Measurements from ENCODE around the gene SYNE1. TPM values are rescaled to one million over a fixed set of nuclear protein-coding genes. Genes with fewer than 3 reads are reported as not detected.

SYNE1 gene
- total and polyA plus RNA-seq, 4 donors = 10.2 to 105 (median 24.5) TPM

GRCh38 chr6:152484806-152485205, 152.4 kb downstream of the SYNE1 start:
- Histone ChIP-seq H3K4me1 (ENCODE audit: control insufficient read depth in 4 of 4, insufficient read depth in 4 of 4, low read length in 3 of 4) (no peaks in the 10 kb centered on the region), H3K36me3 (ENCODE audit: control insufficient read depth in 4 of 4, insufficient read depth in 3 of 4, low read depth in 1 of 4, low read length in 3 of 4) (no peaks in the 10 kb centered on the region), H3K9ac (ENCODE audit: low read depth in 1 of 2, low read length in 2 of 2) (no peak overlapping the region), H3K9me3 (ENCODE audit: control insufficient read depth in 4 of 4, low read length in 3 of 4) (no peaks in the 10 kb centered on the region), H3K27me3 (ENCODE audit: control insufficient read depth in 4 of 4, insufficient read depth in 4 of 4, low read length in 3 of 4) (no peaks in the 10 kb centered on the region), H3K27ac (ENCODE audit: low read depth in 1 of 2, low read length in 2 of 2) (no peak overlapping the region), H3K4me3 (ENCODE audit: low read depth in 1 of 3, low read length in 3 of 3) (no peak overlapping the region)
- no peak for DNase-seq (ENCODE audit: low spot score)
- WGBS = 83% methylated on average over 2 of the region's 2 CpGs
- no peak for TF ChIP-seq MAX (IDR thresholded peaks at IDR 0.05)
- no peak for TF ChIP-seq FOXA2 (IDR thresholded peaks at IDR 0.05)
- no peak for TF ChIP-seq RAD21 (IDR thresholded peaks at IDR 0.05)

GRCh38 chr6:152482289-152482688, 154.9 kb downstream of the SYNE1 start:
- Histone ChIP-seq H3K9me3 (ENCODE audit: control insufficient read depth in 4 of 4, low read length in 3 of 4) (no peaks in the 10 kb centered on the region), H3K9ac (ENCODE audit: low read depth in 1 of 2, low read length in 2 of 2) (no peak overlapping the region), H3K4me1 (ENCODE audit: control insufficient read depth in 4 of 4, insufficient read depth in 4 of 4, low read length in 3 of 4) (no peaks in the 10 kb centered on the region), H3K27ac (ENCODE audit: low read depth in 1 of 2, low read length in 2 of 2) (no peak overlapping the region), H3K36me3 (ENCODE audit: control insufficient read depth in 4 of 4, insufficient read depth in 3 of 4, low read depth in 1 of 4, low read length in 3 of 4) (no peaks in the 10 kb centered on the region), H3K4me3 (ENCODE audit: low read depth in 1 of 3, low read length in 3 of 3) (no peak overlapping the region), H3K27me3 (ENCODE audit: control insufficient read depth in 4 of 4, insufficient read depth in 4 of 4, low read length in 3 of 4) (no peaks in the 10 kb centered on the region)
- no peak for DNase-seq (ENCODE audit: low spot score)
- WGBS = 94% methylated on average over 1 of the region's 1 CpG
- no peak for TF ChIP-seq FOXA1 (IDR thresholded peaks at IDR 0.05)
- TF ChIP-seq NR2F2 (IDR thresholded peaks at IDR 0.05) = no peak
- no peak for TF ChIP-seq TAF1 (conservative IDR thresholded peaks at IDR 0.05)
- TF ChIP-seq JUND (IDR thresholded peaks at IDR 0.05) = no peak
- TF ChIP-seq RXRA (IDR thresholded peaks at IDR 0.05) = no peak
- TF ChIP-seq FOXA2 (IDR thresholded peaks at IDR 0.05) = no peak
- no peak for TF ChIP-seq REST (IDR thresholded peaks at IDR 0.05)
- no peak for TF ChIP-seq MAX (IDR thresholded peaks at IDR 0.05)
- no peak for TF ChIP-seq GABPA (IDR thresholded peaks at IDR 0.05 in 1 of 2, conservative IDR thresholded peaks at IDR 0.05 in 1 of 2)
- TF ChIP-seq ZBTB33 (IDR thresholded peaks at IDR 0.05) = no peak
- no peak for TF ChIP-seq HNF4A (conservative IDR thresholded peaks at IDR 0.05)
- no peak for TF ChIP-seq RAD21 (IDR thresholded peaks at IDR 0.05)
- TF ChIP-seq SP1 (IDR thresholded peaks at IDR 0.05) = no peak
- TF ChIP-seq EGR1 (IDR thresholded peaks at IDR 0.05; ENCODE audit: low read depth in 2 of 2) = no peak
- no peak for TF ChIP-seq HNF4G (IDR thresholded peaks at IDR 0.05)
- no peak for TF ChIP-seq CTCF (IDR thresholded peaks at IDR 0.05; ENCODE audit: low read depth, low read length, missing input control)
- no peak for TF ChIP-seq ATF3 (IDR thresholded peaks at IDR 0.05)
